Umbilical cord (tissue), 2 donors: ENCODE results near the gene KDM6A. TPM values are rescaled to one million over a fixed set of nuclear protein-coding genes. Genes with fewer than 3 reads are reported as not detected.
"Not testable (repeated sequence)": the region's sequence is repeated elsewhere in the genome, so short reads cannot be mapped to it uniquely, and the experiment has no call there.

Experiments
- DNase-seq: peaks from one replicate; pipeline ENCODE4 v3.0.0-alpha.2; 2015; ENCODE audit warnings: low spot score
- total RNA-seq: library from RNA; depleted of rRNA; stranded (reverse); fragments of >200 nt; gene quantifications from one replicate; pipeline ENCODE4 v1.2.3, GENCODE V29; 2014; ENCODE audit warnings: low replicate concordance; ENCODE audit not compliant: insufficient read depth

The KDM6A gene
- total RNA-seq, 1 donor from 2014 or later = 24.3 TPM

- not testable (repeated sequence) for DNase-seq
Observed at GRCh38 chrX:45073011-45073410, 200.0 kb downstream of the KDM6A start.

GRCh38 chrX:45077748-45078424 is 204.9 kb downstream of the KDM6A start:
- no peak for DNase-seq

- no peak for DNase-seq
Observed at GRCh38 chrX:45083314-45083713, 210.3 kb downstream of the KDM6A start.

- no peak for DNase-seq
Observed at GRCh38 chrX:45110494-45110893, 237.5 kb downstream of the KDM6A start.

- no peak for DNase-seq
Observed at GRCh38 chrX:45126158-45126557, 253.2 kb downstream of the KDM6A start.

GRCh38 chrX:45128896-45129454 is 256.0 kb downstream of the KDM6A start:
- DNase-seq = no peak

- DNase-seq = no peak
Observed at GRCh38 chrX:45133465-45133864, 260.5 kb downstream of the KDM6A start.

GRCh38 chrX:45134315-45134731 is 261.3 kb downstream of the KDM6A start:
- DNase-seq = peak; percentile 59

- no peak for DNase-seq
Observed at GRCh38 chrX:45134775-45135174, 261.8 kb downstream of the KDM6A start.

- DNase-seq = not testable (repeated sequence)
Observed at GRCh38 chrX:45135391-45136075, 262.5 kb downstream of the KDM6A start.

GRCh38 chrX:45137531-45137930 is 264.5 kb downstream of the KDM6A start:
- DNase-seq = no peak

GRCh38 chrX:45138525-45138924 is 265.5 kb downstream of the KDM6A start:
- DNase-seq = no peak

- DNase-seq = no peak
Observed at GRCh38 chrX:45140812-45141211, 267.8 kb downstream of the KDM6A start.

GRCh38 chrX:45142185-45142584 is 269.2 kb downstream of the KDM6A start:
- DNase-seq = no peak

GRCh38 chrX:45143455-45143854 is 270.5 kb downstream of the KDM6A start:
- no peak for DNase-seq

- DNase-seq = no peak
Observed at GRCh38 chrX:45145492-45146215, 272.7 kb downstream of the KDM6A start.

- no peak for DNase-seq
Observed at GRCh38 chrX:45150821-45151220, 277.8 kb downstream of the KDM6A start.

GRCh38 chrX:45154033-45154360 is 281.0 kb downstream of the KDM6A start:
- no peak for DNase-seq

GRCh38 chrX:45154462-45154861 is 281.5 kb downstream of the KDM6A start:
- DNase-seq = no peak

- no peak for DNase-seq
Observed at GRCh38 chrX:45157647-45158046, 284.7 kb downstream of the KDM6A start.
